ENCODE results near the gene ELAVL2.
"Not testable (repeated sequence)": the region's sequence is repeated elsewhere in the genome, so short reads cannot be mapped to it uniquely, and the experiment has no call there.

The ELAVL2 gene

DNA sequence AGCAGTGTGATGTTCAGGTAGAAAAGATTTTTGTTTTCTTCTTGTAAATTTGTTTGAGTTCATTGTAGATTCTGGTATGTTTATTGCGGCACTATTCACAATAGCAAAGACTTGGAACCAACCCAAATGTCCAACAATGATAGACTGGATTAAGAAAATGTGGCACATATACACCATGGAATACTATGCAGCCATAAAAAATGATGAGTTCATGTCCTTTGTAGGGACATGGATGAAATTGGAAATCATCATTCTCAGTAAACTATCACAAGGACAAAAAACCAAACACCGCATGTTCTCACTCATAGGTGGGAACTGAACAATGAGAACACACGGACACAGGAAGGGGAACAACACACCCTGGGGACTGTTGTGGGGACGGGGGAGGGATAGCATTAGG lies 103.0 kb downstream of the ELAVL2 start:
- DNase-seq (ENCODE audit: low spot score) = not testable (repeated sequence)

- DNase-seq (ENCODE audit: low spot score) = no peak
These were observed 104.6 kb downstream of the ELAVL2 start for GRCh38 chr9:23721466-23721865.

GRCh38 chr9:23717505-23717904 lies 108.5 kb downstream of the ELAVL2 start:
- DNase-seq (ENCODE audit: low spot score) = no peak

DNA sequence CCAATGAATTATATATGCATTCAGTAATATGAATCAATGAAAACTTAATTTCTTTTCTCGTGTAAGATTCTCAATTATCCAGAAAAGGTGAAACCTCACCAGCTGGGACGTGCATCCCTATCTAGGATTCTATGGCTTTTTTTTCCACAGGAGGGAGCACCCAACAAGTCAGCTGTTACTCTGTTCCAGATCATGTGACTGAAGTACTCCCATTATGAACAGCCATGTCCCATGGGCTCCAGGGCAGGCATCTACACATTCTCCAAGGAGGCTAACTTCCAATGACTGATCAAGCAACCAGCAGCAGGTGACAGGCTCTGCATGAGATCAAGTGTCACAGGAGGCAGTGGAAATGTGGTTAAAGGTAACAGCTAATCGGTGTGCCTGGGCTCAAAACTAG lies 118.8 kb downstream of the ELAVL2 start:
- DNase-seq (ENCODE audit: low spot score) = no peak

DNA sequence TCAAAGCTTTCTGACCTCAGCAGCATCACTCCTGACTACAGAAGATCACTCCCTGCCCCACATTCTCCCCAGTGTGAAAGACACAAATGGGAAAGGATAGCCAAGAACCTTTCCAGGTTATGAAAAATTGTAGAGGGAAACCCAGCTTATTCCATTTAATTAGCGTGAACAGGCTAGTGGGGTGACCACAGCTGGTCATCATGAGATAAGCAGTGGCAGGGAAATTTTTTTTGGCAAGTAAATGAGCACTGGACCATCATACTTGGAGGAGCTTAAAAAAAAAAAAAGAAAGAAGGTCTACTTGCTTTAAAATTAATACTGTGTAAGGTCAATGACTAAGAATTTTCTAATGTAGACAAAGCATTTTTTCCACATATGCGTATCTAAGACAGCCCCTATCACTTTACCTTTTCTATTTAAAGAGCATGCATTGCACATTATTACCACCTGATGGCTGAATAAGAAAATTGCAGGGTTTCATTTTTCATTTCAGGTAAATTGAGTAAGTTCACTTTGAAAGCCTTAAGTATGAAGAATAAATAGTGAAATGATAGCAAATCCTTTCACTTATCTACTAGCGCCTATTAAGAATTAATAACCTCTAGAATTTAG lies 123.6 kb downstream of the ELAVL2 start:
- DNase-seq (ENCODE audit: low spot score) = no peak

DNA sequence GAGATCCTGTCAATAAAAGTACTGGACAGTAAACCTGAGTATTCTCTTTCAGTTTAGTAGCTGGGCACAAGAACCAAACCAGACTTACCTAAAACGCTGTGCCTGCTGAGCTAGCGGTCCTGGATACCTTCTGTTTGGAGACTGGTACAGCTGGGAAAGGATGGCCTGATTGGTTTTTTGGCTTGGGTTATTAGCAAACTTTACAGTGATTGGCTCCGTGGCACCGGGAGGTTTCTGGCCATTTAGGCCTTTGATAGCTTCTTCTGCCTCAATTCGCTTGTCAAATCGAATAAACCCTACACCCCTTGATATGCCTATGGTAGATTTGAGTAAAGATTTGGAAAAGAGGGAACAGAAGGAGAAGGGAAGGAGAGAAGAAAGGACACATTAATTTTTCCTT lies 124.7 kb downstream of the ELAVL2 start:
- DNase-seq (ENCODE audit: low spot score) = no peak

DNA sequence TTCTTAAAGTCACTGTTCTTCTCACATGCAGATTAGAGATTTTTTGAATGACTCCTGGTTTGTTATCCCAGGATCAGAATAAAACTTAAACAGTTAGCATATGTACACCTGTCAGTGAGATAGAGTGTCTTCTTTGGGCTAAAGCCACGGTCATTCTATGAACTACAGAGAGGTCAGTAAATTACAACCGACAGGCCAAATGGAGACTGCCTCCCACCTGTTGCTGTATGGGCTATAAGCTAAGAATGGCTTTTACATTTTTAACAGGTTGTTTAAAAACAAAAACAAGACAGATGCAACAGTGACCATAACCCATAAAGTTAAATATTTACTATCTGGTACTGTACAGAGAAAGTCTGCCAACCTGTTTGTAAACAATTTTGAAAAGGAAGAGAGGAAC lies 125.7 kb downstream of the ELAVL2 start:
- DNase-seq (ENCODE audit: low spot score) = no peak

GRCh38 chr9:23698161-23698560 lies 127.9 kb downstream of the ELAVL2 start:
- no peak for DNase-seq (ENCODE audit: low spot score)

DNA sequence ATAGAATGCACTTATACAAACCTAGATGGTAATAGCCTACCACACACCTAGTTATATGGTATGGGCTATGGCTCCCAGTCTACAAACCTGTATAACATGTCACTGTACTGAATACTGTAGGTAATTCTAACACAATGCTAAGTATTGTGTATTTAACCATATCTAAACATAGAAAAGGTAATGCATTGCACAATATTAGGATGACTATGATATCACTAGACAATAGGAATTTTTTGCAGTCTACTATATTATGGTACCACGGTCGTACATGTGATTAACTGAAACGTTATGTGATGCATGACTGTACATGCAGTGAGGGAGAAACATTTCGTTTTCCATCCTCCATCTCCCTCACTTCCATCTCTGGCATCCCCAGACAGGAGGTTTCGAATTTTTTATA lies 130.5 kb downstream of the ELAVL2 start:
- no peak for DNase-seq (ENCODE audit: low spot score)

- no peak for DNase-seq (ENCODE audit: low spot score)
These were observed 132.7 kb downstream of the ELAVL2 start for GRCh38 chr9:23693374-23693773.

DNA sequence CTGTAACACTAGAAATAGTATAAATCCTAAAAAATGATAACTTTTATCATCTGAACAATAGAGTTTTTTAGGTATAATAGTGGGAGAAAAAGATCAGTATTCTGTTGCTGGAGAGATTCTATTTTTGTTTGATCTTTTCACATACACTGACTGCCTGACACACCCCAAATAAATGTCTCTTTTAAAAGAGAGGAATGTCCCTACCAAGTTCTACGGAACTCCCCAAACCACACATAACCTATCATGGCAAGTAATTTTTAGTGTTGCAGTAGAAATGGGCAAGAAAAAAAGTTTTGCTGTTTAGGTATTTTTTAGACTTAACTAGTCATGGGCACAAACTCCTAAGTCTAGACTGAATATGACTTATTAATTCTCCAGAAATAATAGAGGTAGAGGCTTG lies 139.1 kb downstream of the ELAVL2 start:
- no peak for DNase-seq (ENCODE audit: low spot score)

DNA sequence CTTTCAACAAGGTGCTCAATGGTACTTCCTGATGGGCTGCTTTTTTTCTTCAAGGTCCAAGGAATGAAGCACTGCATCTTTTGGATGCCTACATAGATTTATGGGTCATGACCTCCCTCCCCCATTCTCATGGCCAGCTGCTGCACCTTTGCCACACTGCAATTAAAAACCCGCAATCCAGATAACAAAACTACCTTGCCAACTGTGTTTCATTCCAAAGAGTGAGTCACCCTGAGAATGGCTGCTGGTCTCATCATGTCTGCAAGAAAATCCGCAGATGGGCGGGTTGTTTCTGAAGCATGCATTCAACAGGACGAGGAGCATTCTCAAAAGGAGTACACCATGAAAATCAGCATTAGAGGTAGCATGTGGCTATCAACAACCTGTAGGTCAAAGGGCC lies 139.8 kb downstream of the ELAVL2 start:
- no peak for DNase-seq (ENCODE audit: low spot score)

DNA sequence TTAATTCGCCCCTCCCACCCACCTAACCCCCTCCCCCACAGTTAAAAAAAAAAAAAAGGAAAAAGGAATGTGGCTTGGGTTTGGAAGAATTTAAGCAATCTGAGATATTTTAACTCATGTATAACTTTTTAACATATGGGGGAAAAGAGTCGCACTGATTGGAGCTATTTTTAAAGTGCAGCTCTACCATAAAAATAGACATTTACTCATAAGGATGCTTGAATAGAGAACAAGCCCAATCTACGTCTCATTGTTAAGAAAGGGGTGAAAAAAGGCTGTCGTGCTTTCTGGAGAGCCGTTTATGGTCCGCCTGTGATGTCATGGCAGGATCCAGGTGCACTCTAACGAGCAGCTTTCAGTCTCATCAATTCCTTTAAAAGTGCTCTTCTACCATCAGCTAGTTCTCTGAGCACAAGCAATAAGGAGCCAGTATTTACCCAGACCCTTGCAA lies 142.4 kb downstream of the ELAVL2 start:
- no peak for DNase-seq (ENCODE audit: low spot score)

GRCh38 chr9:23682891-23683431 lies 143.1 kb downstream of the ELAVL2 start:
- DNase-seq (ENCODE audit: low spot score) = no peak

DNA sequence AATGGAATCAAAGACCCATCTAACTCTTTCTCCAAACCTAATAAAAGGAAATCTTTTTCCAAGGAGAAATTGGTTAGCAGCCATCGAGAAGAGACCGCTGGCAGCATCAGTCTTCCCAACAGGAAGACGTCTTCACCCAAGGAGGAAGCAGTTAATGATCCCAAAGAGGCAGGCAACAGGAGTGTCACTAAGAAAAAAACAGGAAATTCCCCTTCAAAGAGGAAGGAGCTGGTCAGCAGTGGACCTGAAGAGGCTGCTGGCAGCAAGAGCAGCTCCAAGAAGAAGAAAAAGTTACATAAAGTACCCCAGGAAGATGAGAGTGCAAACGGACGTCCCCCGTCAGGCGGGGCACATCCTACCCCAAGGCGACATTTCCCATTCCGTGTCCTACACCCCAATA lies 143.7 kb downstream of the ELAVL2 start:
- DNase-seq (ENCODE audit: low spot score) = no peak

DNA sequence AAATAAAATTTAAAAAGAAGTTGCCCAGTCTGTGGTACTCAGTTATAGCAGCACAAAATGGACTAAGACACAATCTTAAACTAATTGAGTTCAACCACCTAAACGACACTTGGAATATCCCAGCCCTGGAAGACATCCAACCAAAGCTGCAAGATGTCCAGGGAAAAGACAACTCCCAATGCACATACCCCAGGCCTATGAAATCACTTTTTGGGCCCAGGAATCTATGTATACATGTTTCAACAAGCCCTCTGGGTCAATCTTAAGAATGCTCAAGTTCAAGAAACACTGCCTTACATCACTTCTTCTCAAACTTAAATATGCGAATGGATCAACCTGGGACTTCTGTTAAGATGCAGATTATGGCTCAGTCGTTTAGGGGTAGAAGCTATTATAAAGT lies 148.6 kb downstream of the ELAVL2 start:
- DNase-seq (ENCODE audit: low spot score) = no peak

DNA sequence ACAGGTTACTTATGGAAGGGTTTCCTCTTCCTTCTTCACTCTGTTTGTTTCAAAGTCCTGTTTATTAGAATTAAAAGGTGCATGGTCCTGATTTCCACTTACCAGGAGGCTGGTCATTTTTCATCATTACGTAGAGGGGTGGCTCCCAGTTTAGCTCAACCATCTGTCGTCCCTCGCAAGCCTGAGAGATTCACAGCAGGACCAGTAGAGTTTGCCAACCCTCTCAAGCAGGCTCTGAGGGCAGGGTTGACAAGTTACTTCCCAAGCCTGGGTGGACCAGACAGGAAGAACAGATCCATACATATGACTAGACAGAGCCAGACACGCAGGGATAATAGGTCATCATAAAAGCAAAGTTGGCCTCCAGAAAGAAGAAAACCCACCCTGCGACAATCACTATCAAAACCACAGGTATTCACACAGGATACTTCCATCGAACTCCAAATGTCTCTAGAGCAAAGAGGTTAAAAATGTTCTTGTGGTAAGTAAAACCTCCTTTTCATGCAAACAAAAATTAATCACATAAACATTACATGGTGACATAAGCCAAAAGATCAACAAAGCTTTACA lies 151.9 kb downstream of the ELAVL2 start:
- no peak for DNase-seq (ENCODE audit: low spot score)

- no peak for DNase-seq (ENCODE audit: low spot score)
These were observed 153.9 kb downstream of the ELAVL2 start for GRCh38 chr9:23672151-23672550.

DNA sequence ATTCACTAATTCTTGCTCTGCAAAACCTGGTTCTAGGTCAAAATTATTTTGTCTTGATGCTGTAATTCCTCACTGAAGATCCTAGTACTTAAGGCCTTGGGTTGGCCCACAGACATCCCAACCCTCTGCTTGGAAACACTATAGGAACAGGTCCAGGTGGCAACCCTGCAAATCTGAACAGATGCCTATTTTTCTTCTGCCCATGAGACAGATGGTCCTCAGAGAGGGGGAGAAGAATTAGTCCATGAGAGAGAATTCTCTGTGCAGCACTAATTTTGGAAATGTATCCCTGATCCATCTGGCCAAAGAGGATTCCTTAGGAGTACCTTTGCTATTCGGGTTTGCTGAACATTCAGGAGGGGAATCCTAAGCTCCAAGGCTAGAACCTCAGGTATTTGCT lies 156.3 kb downstream of the ELAVL2 start:
- DNase-seq (ENCODE audit: low spot score) = no peak

- DNase-seq (ENCODE audit: low spot score) = no peak
These were observed 160.4 kb downstream of the ELAVL2 start for GRCh38 chr9:23665635-23666034.

DNA sequence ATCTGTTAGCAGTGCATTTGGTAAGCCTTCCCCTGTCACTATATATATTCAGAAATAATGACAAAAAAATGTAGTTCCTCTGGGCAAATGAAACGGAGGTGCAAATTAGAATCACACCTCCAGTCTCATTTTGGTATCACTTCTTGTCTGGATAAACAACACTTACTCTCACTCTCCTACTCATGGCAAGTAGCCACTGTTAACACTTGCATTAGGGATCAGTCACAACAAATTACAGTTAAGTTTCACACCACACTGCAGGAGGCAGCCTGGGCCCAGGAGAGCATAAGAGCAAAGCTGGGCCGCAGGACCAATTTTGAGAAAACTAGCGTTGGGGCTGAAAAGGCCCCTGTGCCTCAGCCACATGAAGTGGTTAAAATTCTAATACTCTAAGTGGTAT lies 161.0 kb downstream of the ELAVL2 start:
- DNase-seq (ENCODE audit: low spot score) = no peak

- no peak for DNase-seq (ENCODE audit: low spot score)
These were observed 162.1 kb downstream of the ELAVL2 start for GRCh38 chr9:23663946-23664345.

DNA sequence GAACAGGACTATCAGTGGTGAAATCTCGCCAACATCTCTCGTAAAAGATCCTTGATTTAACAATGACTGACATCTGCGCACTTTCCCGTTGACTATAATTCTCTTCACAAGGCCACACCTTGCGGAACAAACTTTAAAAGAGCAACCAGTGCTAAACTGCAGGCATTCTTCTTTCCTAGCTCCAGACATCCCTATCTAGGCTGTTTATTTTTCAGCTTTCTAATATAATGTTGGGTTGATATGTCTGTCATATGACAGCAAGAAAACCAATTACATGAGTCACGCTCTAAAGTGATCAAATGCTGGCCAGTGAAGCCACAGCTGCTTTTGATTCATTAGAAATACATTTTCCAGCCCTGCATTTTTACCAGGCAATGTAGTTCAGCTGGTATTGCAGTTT lies 162.5 kb downstream of the ELAVL2 start:
- no peak for DNase-seq (ENCODE audit: low spot score)

- DNase-seq (ENCODE audit: low spot score) = no peak
These were observed 162.9 kb downstream of the ELAVL2 start for GRCh38 chr9:23663125-23663524.
